Measurements from ENCODE around the gene DUSP22.

DNA sequence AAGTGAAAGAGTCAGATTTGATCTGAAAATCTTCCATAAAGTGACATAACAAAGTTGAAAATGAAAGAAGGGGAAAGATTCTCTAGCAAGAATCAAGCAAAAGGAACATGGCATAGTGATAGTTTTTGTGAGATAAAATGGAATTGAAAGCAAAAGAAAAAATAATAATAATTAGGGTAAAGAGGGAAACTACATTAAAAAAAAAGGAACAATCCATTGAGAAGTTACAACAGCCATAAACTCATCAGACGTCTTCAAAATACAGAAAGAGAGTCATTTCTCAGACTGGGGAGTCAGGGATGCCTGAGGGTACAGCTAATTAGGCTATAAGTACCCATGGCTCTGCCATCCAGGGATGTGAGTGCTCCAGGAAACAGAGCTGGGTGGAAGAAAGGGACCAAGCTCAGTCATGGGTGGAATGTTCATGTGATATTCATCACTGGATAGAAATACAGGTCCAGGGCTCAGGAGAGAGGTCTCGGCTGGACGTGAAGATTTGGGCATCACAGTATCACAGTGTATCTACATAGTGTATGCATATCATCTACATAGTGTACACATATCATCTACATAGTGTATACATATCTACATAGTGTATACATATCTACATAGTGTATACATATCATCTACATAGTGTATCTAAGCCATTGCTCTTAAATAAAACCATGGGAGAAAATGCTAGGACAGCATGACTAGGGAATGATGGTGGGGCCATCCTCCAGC lies 29.4 kb downstream of the DUSP22 start:
- TF ChIP-seq, protein P1, sequence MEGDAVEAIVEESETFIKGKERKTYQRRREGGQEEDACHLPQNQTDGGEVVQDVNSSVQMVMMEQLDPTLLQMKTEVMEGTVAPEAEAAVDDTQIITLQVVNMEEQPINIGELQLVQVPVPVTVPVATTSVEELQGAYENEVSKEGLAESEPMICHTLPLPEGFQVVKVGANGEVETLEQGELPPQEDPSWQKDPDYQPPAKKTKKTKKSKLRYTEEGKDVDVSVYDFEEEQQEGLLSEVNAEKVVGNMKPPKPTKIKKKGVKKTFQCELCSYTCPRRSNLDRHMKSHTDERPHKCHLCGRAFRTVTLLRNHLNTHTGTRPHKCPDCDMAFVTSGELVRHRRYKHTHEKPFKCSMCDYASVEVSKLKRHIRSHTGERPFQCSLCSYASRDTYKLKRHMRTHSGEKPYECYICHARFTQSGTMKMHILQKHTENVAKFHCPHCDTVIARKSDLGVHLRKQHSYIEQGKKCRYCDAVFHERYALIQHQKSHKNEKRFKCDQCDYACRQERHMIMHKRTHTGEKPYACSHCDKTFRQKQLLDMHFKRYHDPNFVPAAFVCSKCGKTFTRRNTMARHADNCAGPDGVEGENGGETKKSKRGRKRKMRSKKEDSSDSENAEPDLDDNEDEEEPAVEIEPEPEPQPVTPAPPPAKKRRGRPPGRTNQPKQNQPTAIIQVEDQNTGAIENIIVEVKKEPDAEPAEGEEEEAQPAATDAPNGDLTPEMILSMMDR (IDR thresholded peaks at IDR 0.05; ENCODE audit: insufficient read depth, low read depth, low read length): no peak
- no peak for TF ChIP-seq EZH2 (IDR thresholded peaks at IDR 0.05; ENCODE audit: insufficient read depth, low read length)
